HUES64 (cell line): ENCODE results near the gene IGLL1.
"Not testable (repeated sequence)": the region's sequence is repeated elsewhere in the genome, so short reads cannot be mapped to it uniquely, and the experiment has no call there.

Source experiments
- H3K27ac ChIP-seq: 2 replicates; pipeline ENCODE4 v1.7.0; 2013; ENCODE audit warnings: low read depth, low read length, inconsistent platforms
- H3K27me3 ChIP-seq: 2 replicates; pipeline ENCODE4 v1.6.1; 2013; ENCODE audit warnings: mild to moderate bottlenecking, low read length; ENCODE audit not compliant: insufficient read depth
- H3K36me3 ChIP-seq: 2 replicates; pipeline ENCODE4 v1.6.1; 2013; ENCODE audit warnings: mild to moderate bottlenecking, low read length; ENCODE audit not compliant: insufficient read depth
- H3K4me1 ChIP-seq: 2 replicates; pipeline ENCODE4 v1.6.1; 2013; ENCODE audit warnings: mild to moderate bottlenecking, low read length, moderate library complexity; ENCODE audit not compliant: insufficient read depth
- H3K4me3 ChIP-seq: 2 replicates; pipeline ENCODE4 v1.5.1; 2013; ENCODE audit warnings: mild to moderate bottlenecking, low read length, moderate library complexity
- H3K9ac ChIP-seq: 2 replicates; pipeline ENCODE4 v1.6.1; 2013; ENCODE audit warnings: mild to moderate bottlenecking, low read depth, low read length
- H3K9me3 ChIP-seq: 2 replicates; pipeline ENCODE4 v1.6.1; 2013; ENCODE audit warnings: low read depth, low read length; ENCODE audit not compliant: insufficient read depth
- WGBS: fragments of 150-250, 120-280 bp; methylation state at CpG from one replicate; pipeline ENCODE4 v1.1.7; 2013; ENCODE audit warnings: missing lambda C conversion rate; 5-methylcytosine and 5-hydroxymethylcytosine counted together

IGLL1 gene

GRCh38 chr22:23570681-23571080 lies 9.4 kb downstream of the IGLL1 start:
- Histone ChIP-seq H3K4me1 (peaks cover 4% of the 10 kb centered on the region; the same call in 1 of the 2 replicates), H3K4me3 (no peak overlapping the region), H3K36me3 (no peaks in the 10 kb centered on the region), H3K27ac (no peak overlapping the region), H3K9me3 (no peaks in the 10 kb centered on the region), H3K27me3 (peaks cover 22% of the 10 kb centered on the region), H3K9ac (no peak overlapping the region)
- WGBS = 93% methylated on average over 8 of the region's 8 CpGs

- Histone ChIP-seq H3K9ac (no peak overlapping the region), H3K4me3 (no peak overlapping the region), H3K27me3 (peaks cover 31% of the 10 kb centered on the region), H3K36me3 (no peaks in the 10 kb centered on the region), H3K27ac (no peak overlapping the region), H3K4me1 (peaks cover 4% of the 10 kb centered on the region; the same call in 1 of the 2 replicates), H3K9me3 (no peaks in the 10 kb centered on the region)
- 95% methylated on average over 10 of the region's 10 CpGs for WGBS
Measured at GRCh38 chr22:23569716-23570115, 10.4 kb downstream of the IGLL1 start.

GRCh38 chr22:23569291-23569690 lies 10.8 kb downstream of the IGLL1 start:
- Histone ChIP-seq H3K4me3 (no peak overlapping the region), H3K27me3 (peaks cover 35% of the 10 kb centered on the region), H3K4me1 (peaks cover 4% of the 10 kb centered on the region; the same call in 1 of the 2 replicates), H3K27ac (no peak overlapping the region), H3K9ac (no peak overlapping the region), H3K36me3 (no peaks in the 10 kb centered on the region), H3K9me3 (no peaks in the 10 kb centered on the region)
- WGBS = 94% methylated on average over 8 of the region's 8 CpGs

GRCh38 chr22:23566705-23567475 lies 13.2 kb downstream of the IGLL1 start:
- Histone ChIP-seq H3K9ac (no peak overlapping the region), H3K9me3 (no peaks in the 10 kb centered on the region), H3K27ac (no peak overlapping the region), H3K4me1 (peaks cover 4% of the 10 kb centered on the region; the same call in 1 of the 2 replicates), H3K4me3 (peak overlapping the region; percentile 59), H3K36me3 (no peaks in the 10 kb centered on the region), H3K27me3 (peaks cover 38% of the 10 kb centered on the region)
- WGBS = 45% methylated on average over 33 of the region's 37 CpGs

GRCh38 chr22:23565915-23566704 lies 14.0 kb downstream of the IGLL1 start:
- Histone ChIP-seq H3K4me3 (peak overlapping the region; percentile 59), H3K4me1 (peaks cover 4% of the 10 kb centered on the region; the same call in 1 of the 2 replicates), H3K9me3 (no peaks in the 10 kb centered on the region), H3K36me3 (no peaks in the 10 kb centered on the region), H3K27ac (no peak overlapping the region), H3K27me3 (peaks cover 38% of the 10 kb centered on the region), H3K9ac (no peak overlapping the region)
- 1% methylated on average over 73 of the region's 73 CpGs for WGBS

- Histone ChIP-seq H3K4me3 (peak overlapping the region; percentile 59), H3K9ac (no peak overlapping the region), H3K9me3 (no peaks in the 10 kb centered on the region), H3K27ac (no peak overlapping the region), H3K36me3 (no peaks in the 10 kb centered on the region), H3K4me1 (peaks cover 4% of the 10 kb centered on the region; the same call in 1 of the 2 replicates), H3K27me3 (peaks cover 38% of the 10 kb centered on the region)
- WGBS = 2% methylated on average over 11 of the region's 11 CpGs
Measured at GRCh38 chr22:23565305-23565914, 14.7 kb downstream of the IGLL1 start.

- Histone ChIP-seq H3K27me3 (peaks cover 38% of the 10 kb centered on the region), H3K4me3 (no peak overlapping the region), H3K9ac (no peak overlapping the region), H3K27ac (no peak overlapping the region), H3K36me3 (no peaks in the 10 kb centered on the region), H3K9me3 (no peaks in the 10 kb centered on the region), H3K4me1 (peaks cover 4% of the 10 kb centered on the region; the same call in 1 of the 2 replicates)
- 90% methylated on average over 7 of the region's 7 CpGs for WGBS
Measured at GRCh38 chr22:23564276-23564675, 15.8 kb downstream of the IGLL1 start.

GRCh38 chr22:23563111-23563510 lies 17.0 kb downstream of the IGLL1 start:
- peaks cover 38% of the 10 kb centered on the region for H3K27me3 ChIP-seq
- H3K9ac ChIP-seq = no peak overlapping the region
- no peaks in the 10 kb centered on the region for H3K9me3 ChIP-seq
- H3K4me1 ChIP-seq = peaks cover 4% of the 10 kb centered on the region; the same call in 1 of the 2 replicates
- no peak overlapping the region for H3K4me3 ChIP-seq
- H3K27ac ChIP-seq = no peak overlapping the region
- WGBS = 94% methylated on average over 9 of the region's 9 CpGs
- H3K36me3 ChIP-seq = no peaks in the 10 kb centered on the region

GRCh38 chr22:23562186-23562585 lies 17.9 kb downstream of the IGLL1 start:
- H3K36me3 ChIP-seq = no peaks in the 10 kb centered on the region
- H3K4me1 ChIP-seq = peaks cover 4% of the 10 kb centered on the region; the same call in 1 of the 2 replicates
- H3K9ac ChIP-seq = no peak overlapping the region
- no peak overlapping the region for H3K4me3 ChIP-seq
- no peak overlapping the region for H3K27ac ChIP-seq
- H3K9me3 ChIP-seq = no peaks in the 10 kb centered on the region
- H3K27me3 ChIP-seq = peaks cover 31% of the 10 kb centered on the region
- WGBS = 93% methylated on average over 4 of the region's 4 CpGs

- H3K4me1 ChIP-seq, H3K27ac ChIP-seq, H3K9me3 ChIP-seq, H3K9ac ChIP-seq, H3K4me3 ChIP-seq, H3K36me3 ChIP-seq: not testable (repeated sequence)
- H3K27me3 ChIP-seq = peaks cover 20% of the 10 kb centered on the region
- whole genome bisulfite sequencing = 94% methylated on average over 14 of the region's 24 CpGs
Measured at GRCh38 chr22:23561025-23561510, 19.0 kb downstream of the IGLL1 start.

- H3K9ac ChIP-seq, H3K9me3 ChIP-seq, H3K4me1 ChIP-seq, H3K36me3 ChIP-seq, H3K4me3 ChIP-seq, H3K27ac ChIP-seq: not testable (repeated sequence)
- WGBS = 100% methylated on average over 1 of the region's 1 CpG
- peaks cover 12% of the 10 kb centered on the region for H3K27me3 ChIP-seq
Measured at GRCh38 chr22:23560215-23560614, 19.9 kb downstream of the IGLL1 start.
